ENCODE measurements around the gene LASP1.

- no peak for TF ChIP-seq CTCF (optimal IDR thresholded peaks at IDR 0.05 in 1 of 3, IDR thresholded peaks at IDR 0.05 in 1 of 3, conservative IDR thresholded peaks at IDR 0.05 in 1 of 3; ENCODE audit: extremely low read depth in 1 of 3, insufficient read depth in 2 of 3, low read length in 3 of 3)
- no peak for TF ChIP-seq EZH2 (IDR thresholded peaks at IDR 0.05; ENCODE audit: low read length)
Observed at GRCh38 chr17:38918916-38919315, 49.1 kb downstream of the LASP1 start.

Measured in keratinocyte (primary cell).